Left lobe of liver (tissue), 2 donors: ENCODE measurements around the gene TM4SF20. TPM values are rescaled to one million over a fixed set of nuclear protein-coding genes. Genes with fewer than 3 reads are reported as not detected.
A peak's percentile ranks its signal among the peaks of the same experiment; 100 is the strongest.
"Not testable (repeated sequence)": the region's sequence is repeated elsewhere in the genome, so short reads cannot be mapped to it uniquely, and the experiment has no call there.

Source experiments
- ATAC-seq: fragments of 200-7000 bp; cut with Tn5 transposase; one replicate; pipeline ENCODE4 v1.9.1; 2020; ENCODE audit warnings: mild to moderate bottlenecking, moderate library complexity
- DNase-seq: peaks from one replicate; pipeline ENCODE4 v3.0.0-alpha.2; 2020; ENCODE audit warnings: low spot score
- total RNA-seq: library from RNA; stranded (reverse); gene quantifications from one replicate; pipeline ENCODE4 v1.2.1, GENCODE V29; 2021
- donor health status: DM: no; HTN: no; CAD: no; lungs with moderate emphysema.
- donor health status: DM: no; HTN: yes; CAD: no.

Gene TM4SF20
- total RNA-seq, 1 donor from 2014 or later = not detected

GRCh38 chr2:227398684-227399670, 19.9 kb upstream of the TM4SF20 start:
- DNase-seq (no peak), ATAC-seq (peak; percentile 74)

- ATAC-seq (no peak), DNase-seq (no peak)
Measured at GRCh38 chr2:227397562-227397961, 18.5 kb upstream of the TM4SF20 start.

- no peak for DNase-seq
- ATAC-seq = no peak
Measured at GRCh38 chr2:227395556-227395955, 16.4 kb upstream of the TM4SF20 start.

- ATAC-seq (no peak), DNase-seq (no peak)
Measured at GRCh38 chr2:227394401-227394800, 15.3 kb upstream of the TM4SF20 start.

- ATAC-seq (no peak), DNase-seq (no peak)
Measured at GRCh38 chr2:227390468-227391256, 11.6 kb upstream of the TM4SF20 start.

GRCh38 chr2:227389661-227390060, 10.6 kb upstream of the TM4SF20 start:
- DNase-seq (no peak), ATAC-seq (no peak)

GRCh38 chr2:227389231-227389630, 10.1 kb upstream of the TM4SF20 start:
- ATAC-seq = no peak
- no peak for DNase-seq

GRCh38 chr2:227388537-227389011, 9.5 kb upstream of the TM4SF20 start:
- ATAC-seq (no peak), DNase-seq (no peak)

- not testable (repeated sequence) for ATAC-seq, DNase-seq
Measured at GRCh38 chr2:227387583-227387982, 8.5 kb upstream of the TM4SF20 start, which contains the start of gene SCYGR1. TSS of gene SCYGR1 (minus strand) at chr2:227387949. CDS start at chr2:227387949, 0 bp downstream.

GRCh38 chr2:227386630-227387029, 7.5 kb upstream of the TM4SF20 start:
- ATAC-seq (no peak), DNase-seq (no peak)

- ATAC-seq (no peak), DNase-seq (no peak)
Measured at GRCh38 chr2:227383686-227384085, 4.6 kb upstream of the TM4SF20 start.

GRCh38 chr2:227382241-227382835, 3.2 kb upstream of the TM4SF20 start:
- not testable (repeated sequence) for DNase-seq, ATAC-seq

GRCh38 chr2:227378371-227378782, 729 bp downstream of the TM4SF20 start:
- DNase-seq = no peak

GRCh38 chr2:227377467-227378351, 1.4 kb downstream of the TM4SF20 start:
- ATAC-seq = no peak
- no peak for DNase-seq

More at GRCh38 chr2:227378371-227378782, 729 bp downstream of the TM4SF20 start:
- no peak for ATAC-seq

GRCh38 chr2:227376656-227377396, 2.3 kb downstream of the TM4SF20 start:
- DNase-seq (no peak), ATAC-seq (no peak)

GRCh38 chr2:227374158-227374557, 4.9 kb downstream of the TM4SF20 start:
- ATAC-seq = no peak
- DNase-seq = no peak

- no peak for DNase-seq
- ATAC-seq = no peak
Measured at GRCh38 chr2:227373389-227373788, 5.7 kb downstream of the TM4SF20 start.

GRCh38 chr2:227370791-227371312, 8.3 kb downstream of the TM4SF20 start:
- ATAC-seq (peak; percentile 47), DNase-seq (no peak)

- ATAC-seq (no peak), DNase-seq (no peak)
Measured at GRCh38 chr2:227370092-227370491, 9.0 kb downstream of the TM4SF20 start.
